AG04450 (cell line): ENCODE measurements around the gene TBCEL. TPM values are rescaled to one million over a fixed set of nuclear protein-coding genes. Genes with fewer than 3 reads are reported as not detected.

ENCODE experiments used
- CTCF ChIA-PET: fragments of 300-600, 350-600 bp; formaldehyde crosslinking; extraction: SDS; loops from one replicate; lab custom pipeline; 2022; ENCODE audit warnings: antibody characterized with exemption, inconsistent platforms; lab: Charles Lee
- POLR2A ChIA-PET: fragments of 350-600 bp; formaldehyde crosslinking; extraction: SDS; loops from one replicate; lab custom pipeline; 2021; ENCODE audit warnings: antibody characterized with exemption, inconsistent platforms; lab: Yijun Ruan, JAX
- DNase-seq: peaks from one replicate; pipeline ENCODE4 v3.0.0-alpha.2; 2011; ENCODE audit warnings: low read depth, low spot score
- H3K27ac ChIP-seq: one replicate; pipeline ENCODE4 v1.5.1; 2012; ENCODE audit warnings: low read depth, low read length, control low read depth
- H3K27me3 ChIP-seq: one replicate; pipeline ENCODE4 v1.6.0; 2012; ENCODE audit warnings: low read length; ENCODE audit not compliant: control insufficient read depth, insufficient read depth
- H3K4me3 ChIP-seq: 2 replicates; pipeline ENCODE4 v1.5.1; 2011; ENCODE audit warnings: mild to moderate bottlenecking, low read depth, low read length, control low read depth
- H3K9me3 ChIP-seq: 2 replicates; pipeline ENCODE4 v1.5.1; 2012; ENCODE audit warnings: low read length; ENCODE audit not compliant: control insufficient read depth, insufficient read depth
- CTCF ChIP-seq: IDR thresholded peaks from 2 replicates; pipeline ENCODE4 v1.5.1; 2011; ENCODE audit warnings: low read depth, low read length, control low read depth, inconsistent platforms
- polyA minus RNA-seq: library from RNA; depleted of rRNA, polyadenylated mRNA; stranded (reverse); fragments of >200 nt; gene quantifications from 2 replicates; pipeline ENCODE4 v1.2.3, GENCODE V29; 2011; rRNA and poly(A)+ RNA removed
- polyA plus RNA-seq: library from polyadenylated mRNA; depleted of rRNA; stranded (reverse); fragments of >200 nt; gene quantifications from 2 replicates; pipeline ENCODE4 v1.2.3, GENCODE V29; 2011; rRNA removed

Gene TBCEL
- polyA plus RNA-seq (16.1 and 19.3 TPM in 2 replicates), polyA minus RNA-seq (18.3 and 35.2 TPM in 2 replicates)

GRCh38 chr11:121023848-121024751 is at the start of gene TBCEL:
Gene TBCEL (plus strand): TSS chr11:121024102. CDS start chr11:121045691, 21,589 bp downstream.
- POLR2A ChIA-PET: interaction anchor here (0.6 to 0.7 kb wide), 4 partner anchors 10 to 614 kb away, joined by 3 to 4 read pairs (median 3); no protein-coding TSS in a partner anchor
- Histone ChIP-seq H3K9me3 (no peaks in the 10 kb centered on the region), H3K27ac (peak within 1 kb of the TSS; percentile 52), H3K4me3 (peak within 1 kb of the TSS; percentile 98), H3K27me3 (peaks cover 4% of the 10 kb centered on the region)
- TF ChIP-seq CTCF: no peak
- CTCF ChIA-PET: interaction anchor here (1.2 to 1.4 kb wide), 2 partner anchors 171 to 339 kb away, joined by 3 read pairs; no protein-coding TSS in a partner anchor
- DNase-seq: peak; percentile 50

GRCh38 chr11:120974466-120974865 is 49.4 kb upstream of the TBCEL start:
- Histone ChIP-seq H3K9me3 (no peaks in the 10 kb centered on the region), H3K27ac (no peak overlapping the region), H3K4me3 (no peak overlapping the region), H3K27me3 (peaks cover 19% of the 10 kb centered on the region)
- ChIA-PET CTCF (interaction anchor here (1.1 kb wide), 1 partner anchor 45 kb away, joined by 3 read pairs; no protein-coding TSS in a partner anchor), POLR2A (no interaction called here)
- no peak for TF ChIP-seq CTCF
- DNase-seq: no peak

GRCh38 chr11:120974965-120975364 is 48.9 kb upstream of the TBCEL start:
- ChIA-PET POLR2A (no interaction called here), CTCF (interaction anchor here (0.7 to 1.1 kb wide), 2 partner anchors 22 to 46 kb away, joined by 3 to 7 read pairs; no protein-coding TSS in a partner anchor)
- DNase-seq: no peak
- no peak for TF ChIP-seq CTCF
- H3K9me3 ChIP-seq: no peaks in the 10 kb centered on the region
- no peak overlapping the region for H3K27ac ChIP-seq
- H3K27me3 ChIP-seq: peaks cover 14% of the 10 kb centered on the region
- H3K4me3 ChIP-seq: no peak overlapping the region

DNA sequence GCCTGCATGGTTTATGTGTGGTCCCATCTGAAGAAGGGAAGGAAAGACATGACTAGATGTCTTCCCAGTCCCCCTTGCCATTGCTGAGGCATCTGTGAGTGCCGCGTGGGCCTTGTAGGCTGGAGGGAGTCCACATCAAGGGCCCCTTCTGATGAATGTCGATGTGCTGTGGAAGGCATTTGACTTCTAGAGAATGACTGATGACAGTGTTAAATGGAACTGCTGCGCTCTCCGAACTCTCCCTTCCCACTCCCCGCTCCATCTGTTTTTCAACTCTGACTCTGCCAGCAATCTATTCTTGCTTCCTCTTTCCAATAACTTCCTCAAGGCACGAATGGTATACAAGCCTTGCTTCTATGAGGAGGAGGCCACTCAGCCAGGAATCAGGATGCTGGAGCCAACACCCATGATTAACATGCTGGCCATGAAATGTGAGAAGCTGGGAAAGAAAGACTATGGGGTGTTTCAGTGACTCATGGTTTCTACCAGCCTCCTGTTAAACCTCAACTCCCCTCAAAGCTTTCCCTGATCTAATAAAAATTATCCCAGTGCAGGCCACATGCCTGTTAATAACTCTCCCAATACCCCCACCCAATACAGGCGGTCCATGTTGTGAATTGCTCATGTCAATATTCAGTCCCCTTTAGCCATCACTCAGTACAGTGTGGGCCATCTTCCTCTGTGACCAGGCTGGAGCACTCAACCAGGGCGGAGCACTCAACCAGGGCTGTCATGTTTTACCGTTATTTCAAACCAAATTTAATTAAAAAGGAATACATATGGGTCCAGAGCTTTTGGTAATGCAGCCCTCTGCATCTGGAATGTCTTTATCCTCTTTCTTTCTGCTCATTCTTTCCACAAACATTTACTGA is 46.4 kb upstream of the TBCEL start:
- H3K27me3 ChIP-seq: peaks cover 14% of the 10 kb centered on the region

More for the DNA sequence above, 46.4 kb upstream of the TBCEL start:
- Histone ChIP-seq H3K9me3 (no peaks in the 10 kb centered on the region), H3K27ac (no peak overlapping the region), H3K4me3 (no peak overlapping the region)
- no peak for TF ChIP-seq CTCF
- ChIA-PET POLR2A (no interaction called here), CTCF (no interaction called here)
- no peak for DNase-seq
